GM21526 (cell line): ENCODE results near the gene DCC.

Source experiments
- ATAC-seq: cut with Tn5 transposase; IDR thresholded peaks from one replicate; pipeline ENCODE4 v1.9.1; 2021; ENCODE audit warnings: moderate library complexity; ENCODE audit not compliant: unreplicated experiment, low FRiP score

Gene DCC

DNA sequence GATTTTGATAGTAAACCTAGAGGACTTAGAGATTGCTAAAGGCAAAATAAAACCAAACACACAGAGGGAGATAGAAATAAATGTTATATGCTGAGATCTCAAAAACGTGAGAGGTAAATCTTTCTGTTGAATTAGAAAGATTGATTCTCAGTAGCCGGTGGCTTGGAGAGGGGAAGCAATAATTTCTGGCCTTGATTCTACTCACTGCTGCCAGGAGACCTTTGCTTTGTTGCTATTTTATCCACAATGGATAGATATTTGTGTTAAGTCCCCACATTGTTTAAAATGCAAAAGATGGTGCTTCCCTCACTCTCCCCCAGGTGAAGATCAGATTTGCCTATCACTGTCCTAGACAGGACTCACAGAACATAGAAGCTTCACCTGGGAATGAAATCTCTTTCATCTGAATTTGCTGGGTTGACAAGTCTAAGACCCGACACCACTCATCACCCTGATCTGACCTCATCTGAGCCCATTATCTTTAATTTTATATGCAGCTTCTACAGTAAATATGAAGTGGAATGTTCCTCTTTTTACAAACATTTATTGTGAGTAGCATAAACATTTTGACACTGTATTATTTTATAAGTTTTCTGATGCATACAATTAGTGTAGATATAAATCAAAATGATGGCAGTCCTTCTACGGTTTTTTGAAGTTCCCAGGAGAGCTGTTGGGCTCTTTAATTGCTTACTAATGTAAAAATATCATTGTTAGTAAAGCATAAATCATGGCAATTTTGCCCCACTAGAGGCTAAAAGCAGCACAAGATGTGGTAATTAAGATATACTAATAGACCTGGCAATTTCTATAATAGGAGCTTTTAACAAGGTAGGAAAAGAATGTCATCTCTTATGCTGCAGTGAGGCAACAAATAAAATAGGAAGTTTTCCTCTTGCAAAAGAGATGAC, 149.7 kb downstream of the DCC start:
- ATAC-seq = no peak

DNA sequence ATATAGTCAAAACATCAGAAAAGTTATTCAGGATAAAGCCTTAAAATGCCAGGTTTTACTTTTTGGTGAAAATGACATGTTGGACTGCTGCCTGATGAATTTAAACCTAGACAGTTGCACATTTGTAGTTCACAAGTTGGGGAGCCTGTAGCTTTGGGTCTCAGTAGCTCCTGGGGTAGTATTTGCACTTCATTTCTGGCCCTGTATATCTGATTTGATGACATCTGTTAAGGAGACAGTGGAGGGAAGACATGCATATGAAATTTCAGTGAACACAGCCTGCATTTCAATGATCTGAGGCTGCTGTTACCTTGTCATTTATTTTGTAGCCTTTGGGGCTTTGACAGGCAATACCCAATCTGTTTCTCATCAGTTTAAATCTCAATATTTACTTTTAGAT, 156.4 kb downstream of the DCC start:
- ATAC-seq = no peak

DNA sequence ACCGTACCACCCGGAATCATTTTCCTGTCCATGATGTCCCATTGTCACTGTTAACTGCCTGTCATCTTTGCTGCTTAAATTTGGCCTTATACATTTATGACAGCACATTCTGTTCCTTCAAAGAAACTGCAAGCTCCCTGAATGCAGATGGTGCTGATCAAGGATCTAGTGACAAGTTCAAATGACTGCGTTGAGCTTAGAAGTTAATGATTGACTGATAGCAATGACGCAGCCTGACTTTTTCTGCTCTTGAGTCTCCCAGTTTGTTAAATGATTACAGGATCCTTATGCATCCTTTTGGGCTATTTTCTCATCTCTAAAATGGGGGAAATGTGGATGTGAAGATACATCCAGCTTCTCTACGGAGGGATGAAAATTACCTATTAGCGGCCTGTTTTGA, 159.0 kb downstream of the DCC start:
- no peak for ATAC-seq

DNA sequence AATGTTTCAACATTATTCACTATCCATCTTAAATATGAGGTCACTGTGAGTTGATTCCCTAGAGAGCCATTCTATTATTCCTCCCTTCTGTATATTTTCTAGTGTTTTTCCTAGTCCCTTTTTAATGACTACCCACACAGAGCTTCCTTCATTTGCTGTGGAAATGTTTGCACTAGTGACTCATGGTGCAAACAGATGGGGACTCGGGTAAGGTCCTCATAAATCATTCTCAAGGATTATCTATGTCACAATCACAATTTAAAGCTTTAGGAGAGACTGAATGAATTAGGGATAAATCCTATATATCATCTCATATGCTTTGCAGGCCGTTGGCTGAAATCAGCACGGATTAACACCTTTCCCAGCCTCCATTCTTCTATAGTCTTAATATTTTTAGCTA, 159.6 kb downstream of the DCC start:
- ATAC-seq = no peak

DNA sequence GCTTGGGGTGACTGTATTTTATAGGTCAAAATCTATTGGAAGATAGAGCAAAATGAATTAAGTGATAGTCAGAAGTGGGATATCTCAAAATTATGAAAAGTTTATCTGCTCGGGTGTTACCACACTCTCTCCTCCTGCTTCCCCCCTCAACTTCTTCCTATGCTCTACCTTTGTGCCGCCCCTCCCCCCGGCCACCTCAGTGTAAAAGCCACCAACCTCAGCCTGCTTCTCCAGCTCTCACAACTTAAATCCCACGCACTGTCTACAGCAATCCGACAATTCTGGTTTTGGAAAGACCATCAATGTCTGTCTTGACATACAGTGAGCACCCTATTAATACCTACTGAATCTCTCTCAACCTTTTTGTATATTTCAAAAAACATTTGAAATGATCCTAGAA, 164.6 kb downstream of the DCC start:
- no peak for ATAC-seq

DNA sequence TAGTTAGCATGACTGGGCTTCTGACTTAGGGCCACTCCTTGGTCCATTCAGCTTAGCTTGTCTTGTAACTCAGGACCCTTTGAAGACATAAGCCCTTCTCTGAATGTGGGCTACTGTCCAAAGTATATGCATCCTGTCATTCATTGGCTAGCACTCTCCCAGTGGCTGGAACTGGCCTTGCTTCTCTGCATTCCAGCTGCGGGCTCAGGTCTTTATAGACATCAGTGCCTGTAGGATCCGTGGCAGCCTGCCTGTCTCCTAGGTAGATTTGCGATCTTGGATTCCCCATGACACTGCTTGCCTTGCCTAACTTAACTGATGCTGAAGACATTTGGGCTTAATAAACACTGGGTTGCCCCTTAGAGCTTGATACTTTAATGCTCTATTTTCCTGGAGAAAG, 170.1 kb downstream of the DCC start:
- ATAC-seq = no peak

DNA sequence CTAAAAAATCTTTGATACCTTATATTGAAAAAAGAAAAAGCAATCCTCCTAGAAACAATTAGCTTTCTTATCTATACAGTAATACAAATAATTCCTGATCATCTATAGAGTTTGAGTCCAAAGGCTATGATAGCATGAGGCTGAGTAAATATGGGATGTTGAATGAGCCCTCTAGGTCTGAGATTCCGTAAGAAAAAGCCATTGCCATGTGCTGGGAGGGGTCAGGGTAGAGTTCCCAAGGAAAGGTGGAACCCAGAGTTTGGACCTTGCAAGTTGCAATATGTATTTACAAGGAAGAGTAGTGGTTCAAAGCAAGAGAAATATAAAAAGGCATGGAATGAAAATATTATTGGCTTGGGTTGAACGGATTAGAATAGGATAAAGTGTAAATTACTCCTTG, 178.1 kb downstream of the DCC start:
- ATAC-seq = no peak

DNA sequence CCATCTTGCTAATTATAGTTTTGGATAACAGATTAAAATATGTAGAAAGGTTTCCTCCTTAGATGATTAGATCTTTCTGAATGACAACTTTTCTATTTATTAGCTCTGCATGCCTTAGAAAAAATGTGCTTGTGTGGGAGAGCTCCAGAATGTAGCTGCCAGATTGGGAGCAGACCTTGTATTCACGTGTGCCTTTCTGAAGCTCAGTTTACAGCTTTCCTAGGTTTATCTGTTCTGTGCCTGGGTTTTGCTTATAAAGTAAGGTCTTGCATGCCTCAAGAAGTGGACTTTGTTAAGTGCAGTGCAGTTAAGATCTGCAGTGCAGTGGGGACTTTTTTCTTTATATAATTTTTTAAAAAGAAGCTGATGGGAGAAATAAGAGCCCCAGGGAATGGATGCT, 179.0 kb downstream of the DCC start:
- ATAC-seq = no peak

DNA sequence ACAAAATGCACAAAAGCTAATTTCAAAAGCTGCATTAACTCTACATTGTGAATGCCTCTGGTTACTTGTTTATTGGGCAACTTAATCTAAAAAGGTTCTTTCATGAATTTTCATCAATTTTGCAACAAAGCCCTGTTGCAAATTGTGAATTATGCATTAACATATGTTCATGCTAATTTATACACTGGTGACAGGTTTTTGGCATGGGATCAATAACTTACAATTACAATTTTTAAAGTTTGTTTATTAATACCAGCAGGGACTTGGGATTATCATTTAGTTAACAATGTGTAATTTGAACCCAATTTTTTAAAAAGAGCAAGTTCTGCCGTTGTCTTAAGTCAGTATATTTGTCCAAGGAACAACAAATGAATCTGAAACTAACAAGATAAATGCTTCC, 183.6 kb downstream of the DCC start:
- ATAC-seq = no peak

DNA sequence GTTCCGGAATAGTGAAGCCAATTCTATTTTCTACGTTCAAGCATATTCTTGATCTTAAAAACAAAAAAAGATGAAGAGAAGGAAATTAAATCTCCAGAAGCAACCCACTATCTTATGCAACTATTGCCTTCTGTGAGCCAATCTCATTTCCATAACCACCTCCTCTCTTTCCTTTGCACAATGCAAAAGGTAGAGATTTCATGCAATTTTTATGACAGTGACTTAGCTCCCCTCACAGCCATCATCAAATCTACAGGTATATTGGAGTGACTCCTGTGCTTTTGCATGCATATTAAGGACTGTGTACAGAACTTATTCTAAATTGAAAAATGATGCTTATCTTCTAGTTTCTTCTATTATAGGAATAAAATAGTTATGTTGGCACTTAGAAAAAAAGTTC, 191.8 kb downstream of the DCC start:
- no peak for ATAC-seq

DNA sequence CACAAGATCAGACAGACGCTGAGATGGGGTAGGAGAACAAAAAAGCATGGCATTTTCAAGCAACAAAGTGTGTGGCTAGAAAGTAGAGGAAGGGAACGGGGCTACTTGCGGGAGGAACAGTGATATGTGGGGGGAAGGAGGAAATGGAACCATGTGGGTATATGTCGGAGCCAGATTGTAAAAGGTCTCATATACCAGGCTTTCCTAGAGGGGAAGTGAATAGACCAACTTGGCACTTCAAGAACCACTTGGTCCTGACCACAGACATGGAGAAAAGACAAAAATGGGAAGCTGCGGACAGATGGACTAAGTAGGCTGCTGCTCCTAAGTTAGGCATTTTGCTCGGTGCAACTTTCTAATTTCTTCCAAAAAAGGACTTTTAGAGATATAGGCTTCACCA, 196.0 kb downstream of the DCC start:
- no peak for ATAC-seq

DNA sequence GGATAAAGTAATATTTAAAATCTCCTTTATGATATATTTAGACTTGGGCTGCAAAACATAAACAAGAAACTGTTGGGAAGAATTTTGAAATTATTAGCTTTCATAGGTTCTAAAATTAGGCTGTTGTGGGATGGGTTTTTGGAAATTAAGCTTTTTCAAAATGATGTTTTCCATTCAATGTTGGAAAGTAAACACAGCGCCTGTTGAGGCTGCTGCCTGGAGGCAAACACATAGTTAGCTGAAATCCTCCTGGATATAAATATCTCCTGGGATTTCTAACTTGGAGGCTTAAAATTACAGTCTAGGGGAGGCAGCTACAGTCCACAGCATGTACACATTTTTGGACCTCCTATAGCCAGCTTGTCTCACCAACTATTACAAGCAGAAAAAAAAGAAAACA, 197.3 kb downstream of the DCC start:
- no peak for ATAC-seq

DNA sequence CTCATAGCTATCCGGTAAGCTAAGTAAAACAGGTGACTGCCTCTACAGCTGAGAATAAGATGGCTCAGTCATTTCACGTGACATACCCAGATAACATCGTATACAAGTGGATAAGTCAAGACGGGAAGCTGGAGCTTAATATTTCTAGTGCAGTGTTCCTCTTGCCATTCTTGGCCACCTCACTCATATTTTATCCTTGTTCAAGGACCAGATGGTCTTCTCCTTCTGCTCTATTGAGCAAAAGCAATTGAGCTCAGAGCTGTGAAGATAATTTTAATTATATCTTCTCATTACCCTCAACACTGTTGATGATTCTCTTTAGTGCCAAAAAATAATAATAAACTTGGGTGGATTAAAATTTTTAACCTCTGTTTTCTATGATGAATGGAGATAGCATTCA, 201.1 kb downstream of the DCC start:
- ATAC-seq = no peak

DNA sequence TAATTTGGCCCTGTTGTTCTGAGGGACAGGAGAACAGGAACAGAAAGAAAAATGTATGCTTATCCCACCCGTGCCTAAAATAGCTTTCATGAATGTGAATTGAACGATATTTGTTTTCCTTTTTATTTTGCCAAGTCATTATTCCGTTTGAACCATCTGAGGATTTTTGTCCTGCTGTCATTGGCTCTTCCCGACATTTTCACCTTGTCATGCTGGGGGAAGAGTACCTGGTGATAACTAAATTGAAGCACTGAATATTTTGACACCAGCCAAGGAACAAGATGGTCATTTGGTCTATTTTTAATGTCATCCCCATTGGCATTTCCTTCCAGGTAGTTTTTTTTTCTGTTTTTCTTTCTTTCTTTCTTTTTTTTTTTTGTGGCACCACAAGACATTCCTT, 204.1 kb downstream of the DCC start:
- no peak for ATAC-seq

DNA sequence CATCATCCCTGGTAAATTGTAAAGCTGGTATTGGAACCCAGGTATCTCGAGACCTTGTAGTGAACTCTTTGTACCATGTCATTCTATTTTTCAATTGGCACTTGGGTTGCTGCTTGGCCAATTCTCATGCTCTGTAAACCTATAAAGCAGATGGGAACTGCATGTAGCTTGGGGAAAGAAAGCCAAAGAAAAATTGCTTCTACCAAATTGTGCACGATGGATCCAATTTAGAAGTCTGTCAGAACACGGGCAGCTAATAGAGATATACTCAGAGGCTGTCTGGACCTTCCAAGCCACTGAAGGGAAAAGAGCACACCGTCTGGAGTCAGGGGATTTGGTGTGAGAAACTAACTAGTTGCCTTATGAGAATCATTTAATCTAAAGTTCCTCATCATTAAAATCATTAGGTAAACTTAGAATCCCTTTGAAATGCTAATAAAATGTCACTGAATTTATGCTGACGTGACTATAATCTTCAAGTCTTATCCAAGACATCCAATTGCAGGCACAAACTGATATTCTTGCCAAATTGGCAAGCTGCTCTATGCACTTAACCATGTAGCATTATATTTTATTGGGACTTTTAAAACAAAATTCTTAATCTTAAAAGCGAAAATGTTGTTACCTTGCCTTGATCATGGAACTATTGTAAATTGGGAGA, 206.8 kb downstream of the DCC start:
- ATAC-seq = no peak

DNA sequence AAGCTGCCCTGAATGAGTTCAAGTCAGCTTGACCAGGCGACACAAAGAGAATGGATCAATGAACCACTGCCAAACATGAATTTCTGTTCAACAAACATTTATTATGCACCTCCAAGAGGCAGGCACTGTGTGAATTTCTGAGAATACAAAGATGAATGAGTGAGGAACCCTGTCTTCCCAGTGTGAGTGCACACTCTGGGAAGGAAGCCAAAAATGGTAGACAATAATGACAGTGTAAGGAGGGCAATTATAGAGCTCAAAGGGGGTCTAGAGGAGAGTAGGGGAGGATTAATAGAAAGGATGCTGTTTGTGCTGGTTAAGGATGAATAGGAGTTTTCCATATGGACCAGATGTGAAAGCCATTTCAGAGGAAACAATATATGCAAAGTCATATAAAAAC, 213.4 kb downstream of the DCC start:
- ATAC-seq = no peak

DNA sequence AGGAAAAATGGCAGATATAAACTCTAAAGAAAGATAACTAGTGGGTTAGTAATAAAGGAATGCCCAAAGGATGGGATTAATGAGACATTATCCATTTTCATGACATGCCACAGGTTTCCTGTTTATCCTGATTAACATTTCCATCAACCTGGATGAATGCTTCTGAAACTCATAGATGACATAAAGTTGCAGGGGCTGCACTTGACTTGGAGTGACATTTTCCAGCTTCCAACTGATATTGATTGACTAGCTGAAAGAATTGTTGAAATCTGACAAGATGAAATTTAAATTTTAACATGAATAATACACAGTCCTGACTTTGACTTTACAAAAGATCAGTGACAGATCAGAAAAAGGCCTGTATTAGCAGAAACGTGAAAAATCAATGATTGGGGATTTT, 214.2 kb downstream of the DCC start:
- ATAC-seq = no peak

DNA sequence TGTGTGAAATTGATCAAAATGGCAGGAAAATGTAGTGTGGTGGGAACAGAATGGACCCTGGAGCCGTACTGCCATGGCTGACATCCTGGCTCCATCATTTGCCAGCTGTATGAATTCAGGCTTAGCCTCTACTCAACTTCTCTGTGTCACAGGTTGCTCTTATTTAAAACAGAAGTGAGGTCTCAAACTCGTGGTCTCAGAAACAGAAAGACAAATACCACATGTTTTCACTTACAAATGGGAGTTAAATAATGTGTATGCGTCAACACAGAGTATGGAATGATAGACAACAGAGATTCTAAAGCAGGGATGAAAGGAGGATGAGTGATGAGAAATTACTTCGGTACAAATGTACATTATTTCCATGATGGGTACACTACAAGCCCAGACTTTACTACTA, 227.4 kb downstream of the DCC start:
- no peak for ATAC-seq

DNA sequence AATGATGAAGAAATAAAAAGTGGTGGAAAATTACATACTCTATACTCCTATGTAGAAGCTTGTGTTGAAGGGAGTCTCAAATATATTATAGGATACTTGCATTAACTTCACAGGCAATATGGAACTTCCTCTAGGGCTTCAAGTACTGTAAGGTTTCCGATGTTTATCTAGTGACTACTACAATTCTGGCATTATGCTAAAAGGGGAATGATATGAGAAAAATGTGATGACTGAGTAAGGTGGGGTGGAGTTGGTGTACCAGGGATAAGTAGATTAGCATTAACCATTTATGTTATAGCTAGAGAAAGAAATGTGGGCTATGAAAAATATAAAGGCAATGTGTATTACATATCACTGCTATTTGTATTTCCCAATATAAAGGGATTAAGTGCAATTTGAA, 229.5 kb downstream of the DCC start:
- ATAC-seq = no peak

DNA sequence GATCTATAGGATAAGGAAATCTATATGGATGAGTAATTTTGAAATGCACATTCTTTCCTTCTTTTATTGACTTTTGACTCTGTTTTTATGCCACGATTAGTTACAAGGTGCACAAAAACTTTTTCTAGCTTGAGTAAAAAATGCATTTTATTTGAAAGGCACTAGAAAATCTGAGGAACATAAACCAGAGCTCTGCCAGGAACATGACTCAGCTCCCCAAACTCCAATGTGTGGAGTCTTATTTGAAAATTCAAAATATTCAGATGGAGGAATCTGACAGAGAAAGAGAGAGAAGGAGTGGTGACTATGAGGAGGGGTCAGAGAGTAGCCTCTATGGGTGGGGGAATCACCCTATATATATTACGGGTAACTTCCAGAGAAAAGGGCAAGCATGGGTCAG, 231.0 kb downstream of the DCC start:
- ATAC-seq = no peak

DNA sequence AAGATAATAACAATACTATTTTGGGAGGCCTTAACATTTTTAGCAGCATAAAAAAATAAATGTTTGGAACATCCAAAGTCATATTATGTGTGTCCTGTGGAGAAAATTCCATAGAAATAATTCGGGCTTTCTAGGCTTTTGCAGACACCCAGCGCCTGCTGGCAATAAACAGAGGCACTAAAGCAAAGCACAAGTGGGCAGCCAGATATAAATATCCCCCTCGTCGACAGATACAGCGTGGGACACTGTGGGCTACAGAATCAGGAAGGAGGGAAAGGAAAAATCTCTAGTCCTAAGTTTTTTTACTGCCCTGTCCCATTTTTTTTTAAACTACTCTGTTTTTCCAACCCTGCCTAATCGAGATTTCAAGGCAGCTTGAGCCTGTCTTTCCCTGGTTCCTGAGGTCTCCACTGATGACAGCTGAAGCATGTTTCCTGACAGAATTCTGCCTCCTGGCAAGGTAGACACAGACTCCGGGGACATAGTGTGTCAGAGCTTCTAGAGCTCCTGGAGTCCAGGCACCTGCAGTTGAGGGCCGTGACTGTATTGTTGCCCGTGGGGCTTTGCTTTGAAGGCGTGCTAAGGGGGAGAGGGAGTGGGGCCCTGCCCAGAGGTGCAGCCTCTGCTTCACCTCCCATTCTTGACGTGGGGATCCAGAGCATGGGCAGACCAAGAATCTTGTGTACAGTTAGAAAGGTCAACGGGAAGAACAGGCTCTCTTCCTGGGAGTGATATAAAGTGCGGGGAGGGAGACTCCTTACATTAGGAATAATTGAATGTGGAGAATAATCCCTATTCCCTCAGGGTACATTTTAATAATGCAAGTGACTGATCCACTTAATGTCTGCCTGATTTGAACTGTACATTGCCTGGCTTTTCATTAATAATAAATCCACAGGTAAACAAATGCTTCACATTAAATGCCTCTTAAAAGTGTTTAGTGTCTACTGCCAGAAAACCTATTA, 232.3 kb downstream of the DCC start:
- no peak for ATAC-seq
